Fibroblast of the conjunctiva (primary cell): ENCODE measurements around the gene MYO9B.
A peak's percentile ranks its signal among the peaks of the same experiment; 100 is the strongest.
"Not testable (repeated sequence)": the region's sequence is repeated elsewhere in the genome, so short reads cannot be mapped to it uniquely, and the experiment has no call there.

Source experiments
- DNase-seq: peaks from one replicate; pipeline ENCODE4 v3.0.0-alpha.2; 2010; ENCODE audit warnings: low read depth

The MYO9B gene

GRCh38 chr19:17183271-17183761, 107.7 kb downstream of the MYO9B start:
- DNase-seq = no peak

GRCh38 chr19:17183858-17184321, 108.3 kb downstream of the MYO9B start:
- DNase-seq = no peak

GRCh38 chr19:17184371-17184841, 108.8 kb downstream of the MYO9B start:
- no peak for DNase-seq

GRCh38 chr19:17185590-17185989, 110.0 kb downstream of the MYO9B start:
- no peak for DNase-seq

- DNase-seq = not testable (repeated sequence)
These were observed 116.2 kb downstream of the MYO9B start for GRCh38 chr19:17191736-17192135.

GRCh38 chr19:17192751-17193150, 117.2 kb downstream of the MYO9B start:
- DNase-seq = no peak

GRCh38 chr19:17194608-17195007, 119.0 kb downstream of the MYO9B start:
- no peak for DNase-seq

- no peak for DNase-seq
These were observed 119.5 kb downstream of the MYO9B start for GRCh38 chr19:17195106-17195505.

GRCh38 chr19:17196610-17197009, 121.0 kb downstream of the MYO9B start:
- no peak for DNase-seq

GRCh38 chr19:17197666-17198065, 122.1 kb downstream of the MYO9B start:
- no peak for DNase-seq

GRCh38 chr19:17200408-17201079, 125.0 kb downstream of the MYO9B start:
- no peak for DNase-seq

- DNase-seq = no peak
These were observed 126.7 kb downstream of the MYO9B start for GRCh38 chr19:17202249-17202648.

- no peak for DNase-seq
These were observed 127.1 kb downstream of the MYO9B start for GRCh38 chr19:17202713-17203112.

GRCh38 chr19:17205237-17206140, 129.9 kb downstream of the MYO9B start:
- DNase-seq = peak; percentile 39

- no peak for DNase-seq
These were observed 131.4 kb downstream of the MYO9B start for GRCh38 chr19:17206736-17207581.

GRCh38 chr19:17209126-17210036, 133.8 kb downstream of the MYO9B start:
- DNase-seq = no peak

GRCh38 chr19:17210296-17210695, 134.7 kb downstream of the MYO9B start:
- no peak for DNase-seq

- no peak for DNase-seq
These were observed 136.2 kb downstream of the MYO9B start for GRCh38 chr19:17211547-17212446.

- DNase-seq = no peak
These were observed 137.8 kb downstream of the MYO9B start for GRCh38 chr19:17213334-17213733.
